ENCODE measurements around the gene PMFBP1.

Gene PMFBP1

DNA sequence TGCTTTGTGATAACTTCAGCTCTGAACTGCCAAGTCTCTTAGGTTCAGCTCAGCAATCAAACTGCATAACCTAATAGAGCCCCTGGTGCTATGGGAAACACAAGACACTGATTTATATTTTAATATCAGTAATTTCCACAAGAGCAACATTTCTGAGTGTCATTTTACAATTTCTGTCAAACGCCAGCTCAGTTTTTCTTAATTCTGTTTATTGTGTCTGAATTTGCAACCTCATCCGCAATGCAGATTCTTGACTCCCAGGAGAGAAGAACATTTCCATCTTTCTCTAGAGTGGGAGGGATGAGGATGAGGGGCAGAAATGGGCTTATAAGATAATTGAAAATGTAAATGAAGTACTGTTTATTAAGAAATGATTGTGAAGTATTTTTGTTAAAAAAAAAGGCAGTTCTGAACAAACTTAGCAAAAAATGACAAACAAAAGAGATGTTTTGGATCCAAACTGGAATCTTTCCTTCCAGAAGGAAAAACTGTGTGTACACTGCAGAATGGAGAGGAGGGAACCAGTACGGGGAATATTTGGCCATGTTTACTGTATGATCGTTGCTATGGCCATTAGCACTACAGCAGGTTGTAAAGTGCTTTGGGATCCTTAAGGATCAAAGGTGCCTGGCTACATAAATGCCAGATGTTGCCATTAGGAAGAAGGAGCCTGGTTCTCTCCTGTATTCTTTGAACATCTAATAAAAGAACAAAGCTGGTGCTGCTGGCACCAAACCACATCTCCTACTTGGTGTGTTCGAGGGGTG, 7.4 kb upstream of the PMFBP1 start:
- DNase-seq, result no peak

DNA sequence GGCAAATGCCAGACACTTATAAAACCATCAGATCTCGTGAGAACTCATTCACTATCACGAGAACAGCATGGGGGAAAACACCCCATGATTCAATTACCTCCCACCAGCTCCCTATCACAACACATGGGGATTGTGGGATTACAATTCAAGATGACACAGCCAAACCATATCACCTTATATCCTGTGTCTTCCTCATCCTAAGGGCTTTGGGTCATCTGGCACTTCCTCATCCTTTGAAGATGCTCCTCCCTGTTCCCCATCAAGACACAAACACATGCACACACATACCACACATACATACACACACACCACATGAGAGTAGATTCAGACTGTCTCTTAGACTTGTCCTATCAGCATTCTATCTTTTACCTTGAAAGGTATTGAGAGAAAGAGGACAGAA, 2.8 kb upstream of the PMFBP1 start:
- DNase-seq, result no peak

- DNase-seq, result no peak
Measured at GRCh38 chr16:72173997-72174396, 2.0 kb upstream of the PMFBP1 start.

DNA sequence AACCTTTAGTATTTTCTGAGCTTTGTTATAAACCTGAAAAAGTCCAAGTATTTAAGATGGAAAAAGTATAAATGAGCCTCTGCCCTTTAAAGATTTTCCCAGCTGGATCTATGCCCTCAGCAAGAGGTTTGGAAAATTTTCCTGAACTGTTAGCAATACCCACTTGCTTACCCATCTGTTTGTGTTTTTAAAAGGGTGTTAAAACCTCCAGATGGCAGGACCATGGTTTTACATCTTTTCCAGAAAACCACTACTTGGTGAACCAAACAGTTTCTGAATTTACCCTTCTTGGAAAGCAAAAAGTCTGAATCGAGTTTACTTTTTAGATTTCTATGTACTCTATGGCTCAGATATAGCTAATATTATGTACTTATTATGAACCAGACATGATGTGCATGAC, 719 bp downstream of the PMFBP1 start:
- no peak for DNase-seq

DNA sequence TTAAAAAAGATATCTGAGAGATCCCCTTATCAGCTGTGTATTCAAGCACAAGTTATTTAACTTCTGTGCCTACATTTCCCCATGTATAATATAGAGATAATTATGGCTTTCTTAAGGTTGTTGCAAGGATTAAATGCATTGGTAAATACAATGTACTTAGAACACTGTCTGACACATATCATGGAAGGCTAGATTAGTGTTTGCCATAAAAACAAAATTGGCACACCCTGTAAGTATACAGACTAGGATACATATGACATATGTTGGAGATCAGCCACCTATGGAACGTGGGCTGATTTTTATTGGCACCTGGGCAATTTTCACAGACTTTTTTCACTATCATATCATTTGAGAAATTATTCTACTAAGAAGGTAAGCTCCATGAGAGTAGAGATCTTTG, 2.2 kb downstream of the PMFBP1 start:
- DNase-seq, result no peak

DNA sequence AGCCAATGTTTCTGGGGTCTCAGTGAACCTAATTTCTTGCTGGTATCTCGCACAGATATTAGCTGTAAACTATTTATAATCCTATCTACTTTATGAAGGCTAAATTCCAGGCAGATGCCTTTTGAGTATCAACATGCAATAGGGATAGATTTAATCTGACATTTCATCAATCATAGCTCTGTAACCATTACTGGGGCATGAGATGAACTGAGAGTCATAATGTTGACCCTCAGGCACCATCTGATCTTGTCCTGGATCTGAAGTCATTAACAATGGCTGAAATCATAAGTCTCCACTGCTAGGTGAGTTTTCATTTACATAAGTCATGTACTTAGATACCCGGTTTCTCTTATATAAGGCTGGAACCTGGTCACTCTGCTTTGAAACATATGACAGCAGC, 3.6 kb downstream of the PMFBP1 start:
- DNase-seq, result no peak

DNA sequence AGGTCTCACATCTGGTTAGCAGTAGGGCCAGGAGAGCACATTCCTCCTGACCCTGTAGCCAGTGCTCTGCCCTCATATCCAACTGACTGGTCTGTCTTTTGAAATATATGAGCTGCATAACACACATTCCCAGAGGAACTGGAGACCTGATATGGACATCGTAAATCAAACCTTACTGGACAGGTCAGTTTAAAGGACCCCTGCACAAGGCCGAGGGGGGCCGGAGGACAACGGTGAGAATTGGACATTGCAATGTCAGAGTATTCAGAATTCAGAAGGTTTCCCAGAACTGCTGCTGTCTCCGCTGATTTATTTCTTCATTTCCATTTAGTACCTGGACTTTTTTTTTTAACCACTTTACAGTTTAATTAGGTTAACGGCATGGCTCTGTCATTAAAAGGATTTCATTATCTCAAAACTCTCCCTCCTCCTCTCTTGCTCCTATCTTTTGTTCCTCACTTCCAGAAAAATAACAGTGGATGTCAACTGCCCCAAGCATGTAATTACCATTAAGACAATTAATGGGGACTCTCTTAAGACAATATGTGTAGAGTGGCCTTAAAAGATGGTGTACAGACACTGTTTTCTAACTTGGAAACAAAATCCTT, 4.9 kb downstream of the PMFBP1 start:
- DNase-seq, result no peak

- DNase-seq, result no peak
Measured at GRCh38 chr16:72166151-72166550, 5.8 kb downstream of the PMFBP1 start.

- DNase-seq, result no peak
Measured at GRCh38 chr16:72164691-72165090, 7.3 kb downstream of the PMFBP1 start.

DNA sequence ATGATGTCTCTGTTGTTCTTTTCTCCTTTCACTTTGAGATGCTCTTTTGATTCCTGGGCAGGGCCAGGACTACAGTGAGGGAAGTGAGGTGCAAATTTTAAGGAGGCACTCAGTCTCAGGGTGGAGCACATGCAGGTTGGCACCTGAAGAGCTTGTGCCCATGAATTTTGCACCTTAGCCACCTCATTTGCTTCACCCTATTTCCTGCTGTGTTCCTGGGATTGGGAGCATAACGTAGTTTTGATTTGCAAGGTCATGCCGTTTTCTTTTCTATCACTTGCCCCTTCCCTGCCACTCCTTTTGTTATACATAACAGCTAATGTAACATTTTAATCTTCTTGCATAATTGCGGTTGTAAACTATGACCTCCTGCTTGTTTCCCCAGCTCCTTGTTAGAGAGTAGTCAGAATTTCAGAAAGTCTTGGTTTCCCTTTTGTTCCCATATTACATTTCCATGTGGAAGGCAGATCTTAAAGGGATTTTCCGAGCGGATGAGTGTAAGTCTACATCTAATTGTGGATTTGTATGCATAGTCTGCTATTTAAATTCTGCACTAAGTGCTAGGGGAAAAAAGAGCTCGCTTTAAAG, 9.8 kb downstream of the PMFBP1 start:
- DNase-seq, result no peak

GRCh38 chr16:72159801-72160200, 12.2 kb downstream of the PMFBP1 start:
- DNase-seq, result no peak

DNA sequence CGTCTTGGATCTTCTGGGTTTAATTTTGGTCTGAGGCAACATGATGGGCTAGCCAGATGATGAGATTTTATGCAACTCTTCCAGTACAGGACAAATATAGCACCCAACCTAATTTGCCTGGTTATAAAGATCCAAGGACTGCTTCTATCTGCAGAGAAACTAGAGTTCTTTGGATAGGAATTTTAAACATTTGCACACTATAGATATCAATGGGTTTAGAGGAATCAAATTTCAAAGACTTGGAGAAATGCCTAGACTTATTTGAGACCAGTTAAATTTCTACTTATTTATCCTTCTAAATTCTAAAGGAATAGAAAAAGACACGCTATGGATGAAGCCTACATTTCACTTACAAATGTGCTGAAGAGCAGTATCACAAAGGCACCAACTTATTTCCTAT, 12.6 kb downstream of the PMFBP1 start:
- no peak for DNase-seq

DNA sequence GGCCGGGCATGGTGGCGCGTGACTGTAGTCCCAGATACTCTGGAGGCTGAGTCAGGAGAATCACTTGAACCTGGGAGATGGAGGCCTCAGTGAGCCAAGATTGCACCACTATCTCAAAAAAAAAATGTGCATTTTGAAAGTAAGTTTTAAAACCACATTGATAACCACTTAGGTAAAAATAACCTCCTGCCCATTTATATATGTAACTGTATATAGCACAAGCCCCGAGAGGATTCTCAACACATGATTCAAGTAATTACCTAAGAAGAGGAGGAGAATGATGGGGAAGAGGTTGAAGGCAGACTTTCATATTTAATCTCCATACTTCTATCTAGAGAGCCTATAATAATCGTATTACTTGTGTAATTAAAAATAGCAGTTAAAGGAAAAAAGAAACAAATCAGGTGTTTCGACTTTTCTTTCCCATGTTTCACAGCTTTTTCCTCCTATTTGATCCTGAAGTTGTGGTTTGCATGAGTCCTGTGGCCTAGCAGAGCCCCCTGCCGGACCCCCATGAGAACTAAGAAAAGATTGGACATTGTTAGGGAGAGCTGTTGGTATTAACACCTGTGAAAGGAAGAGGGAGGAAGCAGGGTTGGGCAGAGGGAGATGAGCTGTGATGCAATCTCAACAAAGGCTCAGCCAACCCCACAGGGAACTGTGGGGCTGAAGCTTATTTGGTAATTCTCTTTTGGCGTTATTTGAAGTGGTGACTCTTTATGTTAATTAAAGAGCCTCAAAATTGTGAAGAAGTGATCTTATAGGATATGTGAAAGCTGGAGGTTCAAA, 22.1 kb downstream of the PMFBP1 start:
- DNase-seq, result no peak

DNA sequence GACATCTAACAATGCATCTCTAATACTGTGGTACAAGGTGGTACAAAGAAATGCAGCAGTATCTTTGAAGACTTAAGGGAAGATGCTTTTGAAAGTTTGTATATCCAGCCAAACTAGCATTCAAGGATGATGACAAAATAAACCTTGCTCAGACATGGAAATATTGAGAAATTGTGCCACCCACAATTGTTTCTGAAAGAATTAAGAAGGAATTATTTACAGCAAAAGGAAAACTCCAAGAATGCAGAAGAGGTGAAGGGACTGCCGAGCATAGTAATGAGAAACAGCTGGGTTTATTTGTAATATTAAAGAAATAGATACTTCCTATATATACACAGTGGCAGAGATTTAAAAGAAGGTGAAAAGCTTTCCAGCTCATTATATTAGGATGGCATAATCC, 29.5 kb downstream of the PMFBP1 start:
- DNase-seq, result no peak

GRCh38 chr16:72139908-72140307, 32.0 kb downstream of the PMFBP1 start:
- DNase-seq, result no peak

DNA sequence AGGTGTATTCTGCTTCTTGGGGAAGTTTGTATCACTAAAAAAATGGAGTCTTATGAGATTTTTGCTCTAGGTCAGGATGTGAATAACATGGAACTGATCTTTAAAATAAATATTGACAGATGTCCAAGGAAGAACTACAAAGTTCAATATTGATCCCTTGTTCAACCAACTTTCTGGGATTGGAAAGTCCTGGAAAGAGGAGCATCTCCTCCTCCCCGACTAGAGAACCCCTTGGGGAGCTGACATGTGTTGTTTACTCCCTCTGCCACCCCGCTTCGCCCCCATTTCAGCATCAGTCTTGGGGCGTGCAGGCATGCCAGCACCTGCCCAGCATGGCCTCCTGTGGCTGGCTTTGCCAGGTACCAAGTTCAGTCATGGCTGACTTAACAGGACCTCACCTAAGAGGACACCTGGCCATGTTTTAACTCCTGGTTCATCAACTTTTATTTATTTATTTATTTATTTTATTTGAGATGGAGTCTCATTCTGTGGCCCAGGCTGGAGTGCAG, 33.8 kb downstream of the PMFBP1 start:
- DNase-seq, result no peak

DNA sequence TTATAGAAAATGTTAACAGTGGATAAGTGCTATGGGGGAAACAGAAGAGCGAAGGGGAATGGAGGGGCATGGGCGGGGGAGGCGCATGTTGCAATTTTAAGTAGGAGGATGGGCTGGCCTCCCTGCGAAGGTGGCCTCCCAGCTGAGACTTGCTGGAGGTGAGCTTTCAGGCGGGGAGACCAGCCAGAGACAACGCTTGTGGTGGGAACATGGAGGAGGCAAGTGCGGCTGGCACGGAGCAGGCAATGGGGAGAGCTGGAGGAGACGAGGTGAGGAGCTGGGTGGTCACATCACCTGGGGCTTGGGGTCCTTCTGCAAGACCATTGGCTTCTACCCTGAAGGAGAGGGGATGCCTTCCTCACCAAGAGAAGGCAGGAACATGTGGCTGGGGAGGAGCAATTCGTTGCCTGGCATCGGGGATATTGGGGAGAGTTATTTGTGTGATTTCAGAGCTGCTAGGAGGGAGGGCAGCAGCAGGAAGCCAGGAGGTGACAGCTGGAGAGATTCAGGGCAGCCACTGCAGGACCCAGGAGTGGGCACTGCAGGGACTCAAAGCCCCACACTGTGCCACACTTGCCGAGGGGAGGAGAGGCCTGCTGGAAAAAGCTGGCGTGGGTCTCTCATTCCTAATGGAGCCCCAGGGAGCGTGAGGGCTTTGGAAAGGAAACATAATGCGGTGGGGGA, 34.4 kb downstream of the PMFBP1 start:
- no peak for DNase-seq

GRCh38 chr16:72134507-72134906, 37.4 kb downstream of the PMFBP1 start:
- DNase-seq, result no peak

DNA sequence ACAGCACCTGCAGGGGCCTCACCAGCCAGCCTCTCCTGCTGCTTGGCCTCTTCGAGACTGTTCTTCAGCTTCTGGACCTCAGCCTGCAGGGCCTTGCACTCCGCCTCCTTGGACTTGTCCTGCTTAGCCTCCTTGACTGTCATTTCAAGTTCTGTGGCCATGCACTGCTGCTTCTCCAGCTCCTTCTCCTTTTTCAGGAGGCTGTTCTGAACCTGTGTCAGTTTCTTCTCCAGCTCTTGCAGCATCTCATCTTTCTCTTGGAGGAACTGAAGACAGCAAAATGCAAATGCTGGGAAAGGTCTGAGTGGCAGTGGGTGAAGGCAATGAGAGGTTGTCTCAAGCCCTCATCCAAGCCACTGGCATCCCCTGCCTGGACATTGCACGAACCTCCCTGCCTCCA, 39.2 kb downstream of the PMFBP1 start:
- no peak for DNase-seq

DNA sequence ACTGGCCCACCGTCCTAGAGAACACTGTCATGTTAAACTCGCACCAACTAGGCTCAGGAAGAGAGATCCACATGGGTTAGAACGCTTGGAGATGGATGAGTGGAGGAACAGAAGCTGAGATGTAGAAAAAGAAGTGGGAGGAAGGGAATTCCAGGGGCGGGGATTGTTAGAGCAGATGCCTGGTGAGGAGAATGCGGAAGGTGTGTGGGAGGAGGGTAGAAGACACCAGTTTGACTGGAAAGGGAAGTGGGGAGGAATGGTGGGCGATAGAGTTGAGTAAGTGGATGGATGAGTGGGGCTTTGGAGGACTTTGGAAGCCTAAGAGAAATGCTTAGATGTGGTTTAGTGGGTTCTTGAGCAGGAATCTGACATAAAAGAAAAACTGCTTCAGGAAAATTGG, 40.9 kb downstream of the PMFBP1 start:
- DNase-seq, result no peak

- no peak for DNase-seq
Measured at GRCh38 chr16:72129976-72130656, 41.8 kb downstream of the PMFBP1 start.

DNA sequence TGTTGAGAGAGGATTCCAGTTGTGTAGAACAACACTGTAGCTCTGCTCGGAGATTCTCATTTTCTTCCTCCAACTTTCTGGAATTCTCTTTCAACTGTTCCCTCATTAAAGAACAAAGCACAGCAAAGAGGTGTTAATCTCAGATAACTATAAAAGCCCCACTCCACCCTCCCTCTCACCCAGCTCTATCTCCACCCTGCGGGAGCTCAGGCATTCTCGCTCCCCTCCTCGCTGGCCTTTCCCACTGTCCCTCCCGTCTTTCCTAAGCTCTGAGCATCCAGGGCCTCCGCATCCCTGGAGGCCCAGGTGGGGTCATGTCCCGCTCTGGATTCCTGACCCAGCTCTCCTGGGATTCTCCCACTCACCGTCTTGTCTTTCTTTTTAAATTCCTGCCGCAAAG, 43.3 kb downstream of the PMFBP1 start:
- DNase-seq, result no peak

Measured in effector CD8-positive, alpha-beta T cell (primary cell).